ENCODE data around the gene ANKLE1. TPM values are rescaled to one million over a fixed set of nuclear protein-coding genes. Genes with fewer than 3 reads are reported as not detected.

The ANKLE1 gene
- total RNA-seq, 1 donor from 2014 or later, result 9.3 TPM

DNA sequence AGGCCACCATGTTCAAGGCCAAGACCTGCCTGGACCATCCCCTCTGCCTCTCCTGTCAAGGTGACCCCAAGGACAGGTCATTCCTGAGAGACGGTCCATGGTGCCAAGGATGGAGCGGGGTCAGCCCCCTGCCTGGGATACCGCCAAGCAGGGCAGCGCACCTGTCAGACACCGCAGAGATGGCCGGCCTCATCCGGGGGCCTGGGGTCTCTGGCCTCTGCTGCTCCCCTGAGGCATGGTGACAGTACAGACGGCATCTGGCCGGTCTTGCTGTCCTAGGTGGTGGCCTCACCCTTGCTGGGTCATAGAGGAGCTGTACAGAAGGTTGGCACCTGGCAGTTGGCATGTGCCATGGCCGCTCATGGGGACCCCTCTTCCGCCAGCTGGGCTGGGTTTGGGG lies 38.7 kb downstream of the ANKLE1 start:
- no peak overlapping the region for H3K27ac Mint-ChIP-seq (ENCODE audit: unreplicated experiment)
- no peaks in the 10 kb centered on the region for H3K36me3 Mint-ChIP-seq (ENCODE audit: unreplicated experiment)
- no peak overlapping the region for H3K4me3 Mint-ChIP-seq (ENCODE audit: unreplicated experiment)
- H3K27me3 Mint-ChIP-seq (ENCODE audit: unreplicated experiment), result peaks cover 7% of the 10 kb centered on the region
- DNase-seq, result no peak
- H3K9me3 Mint-ChIP-seq (ENCODE audit: unreplicated experiment), result peaks cover 8% of the 10 kb centered on the region
- TF ChIP-seq, protein P1, sequence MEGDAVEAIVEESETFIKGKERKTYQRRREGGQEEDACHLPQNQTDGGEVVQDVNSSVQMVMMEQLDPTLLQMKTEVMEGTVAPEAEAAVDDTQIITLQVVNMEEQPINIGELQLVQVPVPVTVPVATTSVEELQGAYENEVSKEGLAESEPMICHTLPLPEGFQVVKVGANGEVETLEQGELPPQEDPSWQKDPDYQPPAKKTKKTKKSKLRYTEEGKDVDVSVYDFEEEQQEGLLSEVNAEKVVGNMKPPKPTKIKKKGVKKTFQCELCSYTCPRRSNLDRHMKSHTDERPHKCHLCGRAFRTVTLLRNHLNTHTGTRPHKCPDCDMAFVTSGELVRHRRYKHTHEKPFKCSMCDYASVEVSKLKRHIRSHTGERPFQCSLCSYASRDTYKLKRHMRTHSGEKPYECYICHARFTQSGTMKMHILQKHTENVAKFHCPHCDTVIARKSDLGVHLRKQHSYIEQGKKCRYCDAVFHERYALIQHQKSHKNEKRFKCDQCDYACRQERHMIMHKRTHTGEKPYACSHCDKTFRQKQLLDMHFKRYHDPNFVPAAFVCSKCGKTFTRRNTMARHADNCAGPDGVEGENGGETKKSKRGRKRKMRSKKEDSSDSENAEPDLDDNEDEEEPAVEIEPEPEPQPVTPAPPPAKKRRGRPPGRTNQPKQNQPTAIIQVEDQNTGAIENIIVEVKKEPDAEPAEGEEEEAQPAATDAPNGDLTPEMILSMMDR (IDR thresholded peaks at IDR 0.05; ENCODE audit: partially characterized antibody, unreplicated experiment), result no peak
- peaks cover 13% of the 10 kb centered on the region for H3K4me1 Mint-ChIP-seq (ENCODE audit: low read depth, unreplicated experiment)

DNA sequence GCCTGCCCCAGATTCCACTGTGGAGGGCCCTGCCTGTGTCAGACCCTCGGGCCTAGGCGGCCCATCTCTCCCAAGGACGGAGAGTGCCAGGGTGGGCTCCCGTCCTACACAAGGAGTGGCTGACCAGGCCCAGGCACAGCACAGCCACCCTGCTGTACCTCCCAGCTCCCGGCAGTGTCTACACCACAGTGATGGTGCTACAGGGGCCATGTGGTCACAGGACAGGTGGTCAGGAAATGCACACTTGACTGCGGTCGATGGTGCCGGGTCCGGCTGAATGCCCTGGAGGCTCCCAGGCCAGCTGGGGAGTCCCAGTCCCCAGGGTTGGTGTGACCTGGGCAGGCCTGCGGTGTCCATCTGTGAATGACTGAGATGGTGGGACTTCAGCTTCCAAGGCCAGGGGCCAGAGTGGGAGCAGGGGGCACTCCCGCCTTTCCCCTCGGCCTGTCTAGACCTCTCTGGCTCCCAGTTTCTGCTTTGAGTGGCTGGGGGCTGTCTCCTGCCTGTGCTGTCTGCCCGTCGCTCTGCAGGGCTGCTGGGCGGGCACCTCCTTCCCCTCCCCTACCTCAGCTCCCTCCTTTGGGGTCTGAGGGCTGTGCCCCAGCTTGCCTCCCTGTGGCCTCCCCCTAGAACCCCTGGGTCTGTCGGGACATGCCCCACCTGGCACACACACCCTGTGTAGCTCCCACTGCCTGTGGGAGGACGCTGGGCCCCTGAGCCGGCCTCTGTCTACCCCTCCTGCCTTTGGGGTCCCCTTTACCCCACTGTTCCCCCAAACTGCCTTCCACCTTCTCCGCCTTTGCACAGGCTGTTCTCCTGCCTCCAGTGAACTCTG lies 40.2 kb downstream of the ANKLE1 start:
- H3K36me3 Mint-ChIP-seq (ENCODE audit: unreplicated experiment), result no peaks in the 10 kb centered on the region
- peaks cover 13% of the 10 kb centered on the region for H3K4me1 Mint-ChIP-seq (ENCODE audit: low read depth, unreplicated experiment)
- peak overlapping the region; percentile 67 for H3K4me3 Mint-ChIP-seq (ENCODE audit: unreplicated experiment)
- peaks cover 7% of the 10 kb centered on the region for H3K27me3 Mint-ChIP-seq (ENCODE audit: unreplicated experiment)
- peaks cover 8% of the 10 kb centered on the region for H3K9me3 Mint-ChIP-seq (ENCODE audit: unreplicated experiment)
- DNase-seq, result peak; percentile 75
- TF ChIP-seq, protein P1 (IDR thresholded peaks at IDR 0.05; ENCODE audit: partially characterized antibody, unreplicated experiment), result no peak
- peak overlapping the region; percentile 96 for H3K27ac Mint-ChIP-seq (ENCODE audit: unreplicated experiment)

DNA sequence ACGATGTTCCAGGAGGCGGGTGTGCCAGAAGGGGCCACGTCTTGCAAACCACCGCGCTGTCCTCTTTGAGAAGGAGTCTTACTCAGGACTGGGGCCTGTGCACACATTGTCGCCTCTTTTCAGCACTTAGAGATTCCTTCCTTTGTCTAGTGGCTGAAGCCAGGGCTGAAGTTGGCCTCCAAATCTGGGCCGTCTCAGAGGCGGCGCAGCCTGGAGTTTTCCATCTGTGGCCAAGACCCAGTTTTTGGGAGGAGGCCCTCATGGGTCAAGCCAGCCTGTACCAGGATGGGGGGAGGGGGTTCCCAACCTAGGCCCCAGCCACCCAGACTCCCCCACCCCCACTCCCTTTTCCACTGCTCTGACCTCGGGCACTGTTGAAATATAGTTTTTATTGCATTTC lies 41.2 kb downstream of the ANKLE1 start:
- peaks cover 7% of the 10 kb centered on the region for H3K27me3 Mint-ChIP-seq (ENCODE audit: unreplicated experiment)
- no peak for DNase-seq

DNA sequence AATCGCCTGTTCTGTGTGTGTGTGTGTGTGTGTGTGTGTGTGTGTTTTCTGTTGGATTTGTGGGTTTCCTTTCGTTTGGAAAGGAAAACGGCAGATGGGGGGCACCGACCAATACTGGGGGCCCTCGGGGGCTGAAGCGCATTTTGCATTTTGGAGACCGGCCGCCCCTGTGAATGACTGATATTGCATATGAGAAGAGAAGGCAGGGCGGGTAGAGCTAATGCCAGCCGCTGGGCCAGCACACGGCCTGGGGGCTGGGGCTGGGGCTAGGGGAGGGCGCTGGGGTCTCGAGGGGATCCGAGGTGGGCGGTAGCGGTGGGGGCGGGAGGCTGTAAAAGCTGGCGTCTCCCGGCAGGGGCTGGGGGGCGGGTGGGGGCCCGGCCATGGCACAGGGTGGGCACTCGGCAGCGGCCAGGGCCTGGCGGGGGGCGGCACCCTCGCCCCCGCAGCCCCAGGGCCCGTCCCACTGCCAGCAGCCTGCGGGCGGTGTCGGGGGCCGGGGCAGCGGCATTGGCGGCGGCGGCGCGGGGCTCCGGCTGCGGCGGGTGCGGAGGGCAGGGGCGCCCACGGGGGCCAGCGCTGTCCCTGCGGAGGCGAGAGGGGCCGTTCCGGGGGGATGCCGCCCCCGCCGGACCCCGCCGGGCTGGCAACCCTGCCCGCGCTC lies 41.7 kb downstream of the ANKLE1 start:
- no peak for DNase-seq
- H3K9me3 Mint-ChIP-seq (ENCODE audit: unreplicated experiment), result peaks cover 10% of the 10 kb centered on the region
- TF ChIP-seq, protein P1 (IDR thresholded peaks at IDR 0.05; ENCODE audit: partially characterized antibody, unreplicated experiment), result no peak
- peak overlapping the region; percentile 96 for H3K27ac Mint-ChIP-seq (ENCODE audit: unreplicated experiment)
- H3K36me3 Mint-ChIP-seq (ENCODE audit: unreplicated experiment), result no peaks in the 10 kb centered on the region
- peaks cover 7% of the 10 kb centered on the region for H3K27me3 Mint-ChIP-seq (ENCODE audit: unreplicated experiment)
- H3K4me3 Mint-ChIP-seq (ENCODE audit: unreplicated experiment), result peak overlapping the region; percentile 64
- peaks cover 16% of the 10 kb centered on the region for H3K4me1 Mint-ChIP-seq (ENCODE audit: low read depth, unreplicated experiment)

More for the DNA sequence above, 41.2 kb downstream of the ANKLE1 start:
- peak overlapping the region; percentile 67 for H3K4me3 Mint-ChIP-seq (ENCODE audit: unreplicated experiment)
- no peaks in the 10 kb centered on the region for H3K36me3 Mint-ChIP-seq (ENCODE audit: unreplicated experiment)
- peaks cover 10% of the 10 kb centered on the region for H3K9me3 Mint-ChIP-seq (ENCODE audit: unreplicated experiment)
- peaks cover 16% of the 10 kb centered on the region for H3K4me1 Mint-ChIP-seq (ENCODE audit: low read depth, unreplicated experiment)
- TF ChIP-seq, protein P1 (IDR thresholded peaks at IDR 0.05; ENCODE audit: partially characterized antibody, unreplicated experiment), result no peak
- peak overlapping the region; percentile 96 for H3K27ac Mint-ChIP-seq (ENCODE audit: unreplicated experiment)

DNA sequence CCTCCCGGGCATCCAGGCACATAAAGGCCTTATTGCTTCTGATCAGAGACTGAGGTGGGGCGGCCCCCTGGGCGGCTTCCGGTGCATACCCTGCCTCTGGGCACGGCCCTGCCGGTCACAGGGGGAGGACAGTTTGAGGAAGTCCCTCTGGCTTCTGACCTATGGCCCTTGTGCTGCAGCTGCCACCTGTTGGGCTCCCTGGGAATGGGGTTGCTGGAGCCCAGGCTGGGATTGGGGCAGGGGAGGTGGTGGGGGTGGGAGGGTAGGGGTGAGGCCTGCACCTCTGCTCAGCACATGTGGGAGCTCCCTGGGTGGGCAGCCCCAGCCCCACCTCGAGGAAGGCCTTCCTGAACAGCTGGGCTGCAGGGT lies 42.2 kb downstream of the ANKLE1 start:
- no peaks in the 10 kb centered on the region for H3K36me3 Mint-ChIP-seq (ENCODE audit: unreplicated experiment)
- TF ChIP-seq, protein P1 (IDR thresholded peaks at IDR 0.05; ENCODE audit: partially characterized antibody, unreplicated experiment), result no peak
- H3K4me1 Mint-ChIP-seq (ENCODE audit: low read depth, unreplicated experiment), result peaks cover 16% of the 10 kb centered on the region
- no peak overlapping the region for H3K27ac Mint-ChIP-seq (ENCODE audit: unreplicated experiment)
- H3K4me3 Mint-ChIP-seq (ENCODE audit: unreplicated experiment), result no peak overlapping the region
- H3K27me3 Mint-ChIP-seq (ENCODE audit: unreplicated experiment), result peaks cover 7% of the 10 kb centered on the region
- peaks cover 10% of the 10 kb centered on the region for H3K9me3 Mint-ChIP-seq (ENCODE audit: unreplicated experiment)
- no peak for DNase-seq
